Breast epithelium (tissue), 4 donors: ENCODE data around the gene RNU1-1. TPM values are rescaled to one million over a fixed set of nuclear protein-coding genes. Genes with fewer than 3 reads are reported as not detected.
"Not testable (repeated sequence)": the region's sequence is repeated elsewhere in the genome, so short reads cannot be mapped to it uniquely, and the experiment has no call there.

Experiments used
- DNase-seq, 2 donors: peaks; one replicate each; pipeline ENCODE4 v3.0.0-alpha.2; 2019; ENCODE audit warnings: low spot score in 2 of 2
- H3K27ac ChIP-seq, 2 donors: fragments of 200-600 bp; sonication (generic) in 1 of 2; one replicate each; pipeline ENCODE4 v1.5.1; 2016 to 2019; ENCODE audit warnings: mild to moderate bottlenecking in 1 of 2
- H3K27me3 ChIP-seq, 2 donors: fragments of 200-600 bp; sonication (generic) in 1 of 2; one replicate each; pipeline versions ENCODE4 v1.5.1 to v1.6.0; 2017 to 2019; ENCODE audit warnings: control low read depth in 1 of 2, mild to moderate bottlenecking in 1 of 2
- H3K36me3 ChIP-seq: fragments of 200-600 bp; one replicate; pipeline ENCODE4 v1.5.1; 2019
- H3K4me1 ChIP-seq, 2 donors: fragments of 200-600 bp; sonication (generic); one replicate each; pipeline ENCODE4 v1.5.1; 2016 to 2019; ENCODE audit warnings: control low read depth in 1 of 2
- H3K4me3 ChIP-seq, 3 donors: fragments of 200-600 bp; sonication (generic); 1 replicate in 2 of 3; 2 replicates in 1 of 3; pipeline ENCODE4 v1.5.1; 2016 to 2019; ENCODE audit warnings: mild to moderate bottlenecking in 3 of 3, moderate library complexity in 2 of 3
- H3K9me3 ChIP-seq, 2 donors: fragments of 200-600 bp; sonication (generic) in 1 of 2; one replicate each; pipeline ENCODE4 v1.5.1; 2016 to 2019; ENCODE audit warnings: control low read depth in 1 of 2
- POLR2A ChIP-seq: fragments of 450-650 bp; IDR thresholded peaks from one replicate; pipeline ENCODE4 v1.6.1; 2016; ENCODE audit warnings: antibody characterized with exemption, mild to moderate bottlenecking, moderate library complexity
- POLR2AphosphoS5 ChIP-seq, 3 donors: sonication (generic); formaldehyde crosslinking; IDR thresholded peaks; one replicate each; pipeline ENCODE4 v1.6.1; 2017; ENCODE audit warnings: antibody characterized with exemption in 3 of 3
- intact Hi-C: fragments of 100-400 bp; cut with DNase I; formaldehyde crosslinking; loops from one replicate; pipeline ENCODE4 v1.15.1; 2023; ENCODE audit warnings: low total_unique reads
- total RNA-seq, 3 donors: library from RNA; depleted of rRNA; stranded (reverse); fragments of >200 nt; gene quantifications; one replicate each; pipeline ENCODE4 v1.1.0, GENCODE V29; 2016
- TF ChIP-seq, protein P1 (sequence below), 3 donors: fragments of 450-650 bp; IDR thresholded peaks; one replicate each; pipeline ENCODE4 v1.5.1; 2016 to 2017; ENCODE audit warnings: antibody characterized with exemption in 3 of 3, mild to moderate bottlenecking in 3 of 3, moderate library complexity in 3 of 3

The RNU1-1 gene
- total RNA-seq, 3 donors from 2014 or later = under 0.01 TPM

DNA sequence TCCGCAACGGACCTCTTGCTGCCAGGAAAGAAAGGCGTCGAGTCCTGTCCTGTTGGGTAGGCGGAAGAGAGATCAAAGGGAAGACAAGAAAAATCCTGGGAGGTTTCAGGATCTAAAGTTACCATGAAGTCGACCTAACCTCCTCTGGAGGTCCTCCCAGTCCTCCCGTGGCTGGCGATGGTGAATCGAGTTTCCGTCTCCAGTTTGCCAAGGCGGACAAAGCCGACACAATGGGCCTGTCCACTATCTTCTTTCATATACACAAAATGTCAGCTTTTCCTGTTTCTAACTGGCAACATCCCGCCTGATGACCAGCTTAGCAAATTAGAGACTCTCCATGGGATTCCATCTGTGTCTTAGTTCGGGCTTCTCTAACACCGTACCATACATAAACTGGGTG, 22.7 kb upstream of the RNU1-1 start:
- H3K4me1 ChIP-seq, H3K36me3 ChIP-seq, DNase-seq, H3K9me3 ChIP-seq, intact Hi-C loops, H3K27ac ChIP-seq, H3K4me3 ChIP-seq, H3K27me3 ChIP-seq: not testable (repeated sequence)

DNA sequence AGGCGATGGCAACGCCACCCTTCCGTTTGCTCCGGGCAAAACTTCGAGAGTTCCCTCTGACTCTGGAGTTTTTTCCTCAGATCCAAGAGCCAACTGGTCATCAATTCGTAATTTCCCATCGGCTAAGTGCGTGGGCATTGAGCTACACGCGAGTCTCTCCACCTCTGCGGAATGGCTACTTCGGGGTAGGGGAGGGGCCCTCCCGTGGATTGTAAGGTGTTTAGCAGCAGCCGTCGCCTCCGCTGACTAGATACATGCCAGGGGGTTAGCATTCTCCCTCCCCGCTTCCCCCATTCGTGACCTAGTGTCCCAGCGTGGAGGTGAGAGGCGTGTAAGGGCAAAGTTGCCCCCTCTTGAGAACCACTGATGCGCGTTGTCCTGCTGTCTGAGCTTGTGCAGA, 21.8 kb upstream of the RNU1-1 start:
- H3K4me3 ChIP-seq = peak overlapping the region in 1 of 3 donors; percentile 60
- DNase-seq, intact Hi-C loops, H3K36me3 ChIP-seq, H3K27me3 ChIP-seq, H3K4me1 ChIP-seq, H3K9me3 ChIP-seq, H3K27ac ChIP-seq: not testable (repeated sequence)

DNA sequence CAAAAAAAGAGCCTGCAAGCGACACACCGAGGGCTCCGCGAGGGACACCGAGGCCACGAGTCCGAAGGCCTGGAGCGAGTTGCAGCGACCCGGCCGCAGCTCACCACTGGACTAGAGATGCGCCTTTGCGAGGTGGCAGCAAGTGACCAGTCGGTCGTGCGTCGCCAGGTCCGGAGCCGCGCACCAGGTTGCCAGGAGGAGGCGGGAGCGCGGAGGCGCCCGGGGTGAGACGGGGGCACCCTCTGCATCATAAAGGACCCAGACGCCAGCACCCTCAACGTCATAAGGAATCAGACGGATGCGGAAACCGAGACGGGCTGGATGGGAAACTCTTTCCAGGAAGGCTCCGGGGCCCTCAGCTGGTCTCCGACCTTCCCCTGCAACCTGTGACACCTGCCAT, 21.4 kb upstream of the RNU1-1 start:
- intact Hi-C loops, H3K4me1 ChIP-seq, H3K9me3 ChIP-seq, H3K27me3 ChIP-seq, H3K27ac ChIP-seq, H3K36me3 ChIP-seq, DNase-seq: not testable (repeated sequence)
- peak overlapping the region in 2 of 3 donors; percentile 2 to 60 for H3K4me3 ChIP-seq

DNA sequence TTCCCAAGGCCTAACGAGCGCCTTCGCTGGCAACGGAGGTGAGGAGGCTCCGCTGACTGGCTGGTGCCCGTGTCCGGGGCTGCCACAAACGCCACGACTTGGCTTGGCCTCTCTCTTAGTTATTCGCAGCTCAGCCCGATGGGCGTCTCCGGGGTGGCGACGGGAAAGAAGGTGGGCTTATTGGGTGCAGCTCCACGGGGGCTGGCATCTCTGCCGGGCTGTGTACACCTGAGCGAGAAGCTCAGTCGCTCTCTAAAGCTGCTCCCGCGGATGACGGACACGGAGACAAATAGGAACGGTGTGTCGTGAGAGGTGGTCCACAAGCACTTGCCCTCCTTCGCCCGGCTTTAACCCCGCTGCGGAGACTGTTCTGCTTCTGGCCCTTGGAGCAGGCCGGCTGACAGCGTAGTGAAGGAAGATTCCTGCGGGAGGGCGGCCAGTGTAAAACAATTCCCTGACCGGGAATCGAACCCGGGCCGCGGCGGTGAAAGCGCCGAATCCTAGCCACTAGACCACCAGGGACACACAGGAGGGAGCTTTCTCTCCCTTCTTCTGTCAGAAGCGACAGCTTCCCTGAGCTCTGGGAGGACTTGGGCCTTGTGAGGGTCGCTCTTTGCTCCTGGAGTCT, 20.9 kb upstream of the RNU1-1 start:
- H3K4me1 ChIP-seq, H3K27me3 ChIP-seq, H3K9me3 ChIP-seq, intact Hi-C loops, H3K36me3 ChIP-seq: not testable (repeated sequence)
- H3K27ac ChIP-seq = peak overlapping the region in 1 of 2 donors; percentile 26
- peak overlapping the region in 1 of 3 donors; percentile 60 for H3K4me3 ChIP-seq
- peak in 1 of 2 donors; percentile 65 for DNase-seq

DNA sequence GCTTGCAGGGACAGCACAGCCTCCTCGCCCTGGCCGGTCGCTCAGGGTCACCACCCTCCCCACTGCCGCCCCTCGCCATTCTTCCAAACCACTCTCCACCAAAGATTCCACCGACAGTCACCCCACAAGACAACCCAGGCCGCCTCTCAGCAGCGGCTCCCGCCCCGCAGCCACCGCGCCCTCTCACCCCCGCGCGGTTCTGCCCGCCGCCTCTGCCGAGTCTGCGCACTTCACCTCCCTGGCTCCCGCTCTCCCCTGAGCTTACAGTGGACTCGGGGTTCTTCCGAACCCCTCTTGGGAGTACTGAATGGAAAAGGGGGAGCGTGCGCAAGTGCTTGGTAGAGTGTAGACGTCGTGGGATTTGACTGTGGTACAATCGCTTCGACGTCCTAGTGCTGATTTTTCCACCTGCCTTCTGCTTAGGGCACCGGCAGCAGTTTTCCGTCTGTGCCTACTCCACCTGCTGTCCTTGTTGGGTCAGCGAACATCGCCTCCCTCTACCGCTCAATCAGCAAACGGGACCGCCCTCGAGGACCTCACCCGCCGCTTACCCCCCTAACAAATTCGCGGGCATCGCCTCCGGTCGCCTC, 20.2 kb upstream of the RNU1-1 start:
- DNase-seq = not testable (repeated sequence)
- peak overlapping the region in 1 of 3 donors; percentile 60 for H3K4me3 ChIP-seq

DNA sequence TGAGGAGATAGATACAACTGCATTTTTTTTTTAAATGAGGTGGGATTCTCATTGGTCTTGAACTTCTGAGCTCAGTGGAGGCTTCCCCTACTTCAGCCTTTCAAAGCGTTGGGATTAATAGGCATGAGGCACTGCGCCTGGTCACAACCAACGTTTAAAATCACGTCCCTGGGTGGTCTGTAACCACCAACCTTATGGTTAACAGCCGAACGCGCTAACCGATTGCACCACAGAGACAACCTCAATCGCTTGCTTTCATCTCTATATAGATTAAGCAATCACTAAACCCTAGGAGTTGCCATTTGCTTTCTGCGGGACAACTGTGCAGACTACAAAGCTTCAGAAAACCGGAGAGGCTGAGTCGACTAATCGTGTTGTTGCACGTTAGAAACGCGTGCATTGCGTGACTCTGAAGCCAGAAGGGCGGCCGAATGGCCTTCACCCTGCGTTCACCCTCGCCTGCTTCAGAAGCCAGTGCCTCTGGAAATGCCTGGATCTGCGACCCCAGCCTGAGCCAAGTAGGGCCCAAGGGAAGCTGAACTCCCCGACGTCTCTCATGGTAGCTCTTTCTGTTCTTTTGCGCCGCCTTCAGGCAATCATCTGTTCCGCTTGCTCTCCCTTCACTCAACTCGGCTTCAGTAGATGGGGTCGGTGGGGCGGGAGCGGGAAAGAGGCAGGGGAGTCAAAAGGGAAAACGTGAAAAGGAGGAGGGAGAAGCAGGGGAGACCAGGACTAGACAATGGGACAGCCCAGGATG, 18.3 kb upstream of the RNU1-1 start:
- H3K27me3 ChIP-seq, intact Hi-C loops, DNase-seq, H3K4me1 ChIP-seq, H3K27ac ChIP-seq, H3K4me3 ChIP-seq, H3K36me3 ChIP-seq, H3K9me3 ChIP-seq: not testable (repeated sequence)

More for the DNA sequence above, 20.2 kb upstream of the RNU1-1 start:
- H3K27ac ChIP-seq, H3K4me1 ChIP-seq, H3K27me3 ChIP-seq, H3K9me3 ChIP-seq, H3K36me3 ChIP-seq, intact Hi-C loops: not testable (repeated sequence)

DNA sequence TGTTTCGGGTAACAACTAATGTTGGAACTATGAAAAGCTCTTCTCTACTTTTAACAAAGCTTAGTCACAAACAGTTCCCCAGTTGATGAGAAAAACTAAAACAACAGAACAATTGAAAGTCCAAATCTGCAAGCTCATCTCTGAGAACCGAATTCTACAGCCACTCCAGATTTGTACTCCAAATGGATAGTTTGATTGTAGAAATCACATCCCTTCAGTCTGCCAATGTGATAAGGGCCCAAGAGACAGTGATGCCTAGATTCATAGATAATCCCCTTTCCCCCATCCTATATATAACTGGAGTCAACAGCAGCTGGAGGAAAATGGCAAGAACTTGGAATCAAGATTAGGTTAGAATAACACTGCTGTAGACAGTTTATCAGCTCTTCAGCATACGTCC, 14.3 kb upstream of the RNU1-1 start:
- H3K4me1 ChIP-seq, intact Hi-C loops, H3K9me3 ChIP-seq, H3K27ac ChIP-seq, H3K4me3 ChIP-seq, DNase-seq, H3K27me3 ChIP-seq, H3K36me3 ChIP-seq: not testable (repeated sequence)

DNA sequence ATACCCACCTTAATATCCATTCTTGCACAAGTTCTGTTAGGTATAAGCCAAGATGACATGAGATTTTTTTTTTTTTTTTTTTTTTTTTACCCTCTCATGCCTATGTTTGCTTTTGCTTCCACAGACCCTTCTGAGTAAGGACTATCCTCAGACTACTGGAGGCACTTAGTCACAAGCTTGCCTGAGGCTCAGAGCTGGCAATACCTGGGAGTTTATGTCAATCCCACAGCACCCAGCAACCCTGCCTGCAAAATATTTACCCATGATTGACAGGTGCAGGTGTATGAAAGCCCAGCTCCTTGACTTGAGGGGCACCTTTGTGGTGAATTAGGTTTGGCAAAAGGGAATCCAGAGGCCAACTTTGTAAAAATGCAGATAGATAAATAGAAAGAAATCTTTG, 11.7 kb upstream of the RNU1-1 start:
- DNase-seq, intact Hi-C loops, H3K4me3 ChIP-seq: not testable (repeated sequence)

DNA sequence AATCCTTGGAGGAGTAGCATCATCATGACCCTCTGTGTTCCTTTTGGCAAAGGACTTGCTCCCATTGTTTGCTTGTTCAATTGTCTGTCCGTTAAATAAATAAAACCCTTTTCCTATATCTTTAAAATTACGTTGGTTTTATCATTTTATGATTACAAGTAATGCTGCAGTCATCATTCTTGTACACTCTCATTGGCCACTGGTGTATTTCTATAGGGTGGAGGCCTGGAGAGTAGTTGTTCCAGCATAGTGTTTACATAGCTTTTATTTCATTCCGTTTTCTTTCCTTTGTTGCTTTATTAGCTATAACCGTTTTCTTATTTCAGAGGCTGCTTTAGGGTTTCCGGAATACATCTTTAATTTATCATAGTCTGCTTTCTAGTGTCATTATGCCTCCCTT, 7.6 kb upstream of the RNU1-1 start:
- H3K27ac ChIP-seq, H3K36me3 ChIP-seq, H3K27me3 ChIP-seq, H3K9me3 ChIP-seq, intact Hi-C loops, H3K4me3 ChIP-seq, H3K4me1 ChIP-seq, DNase-seq: not testable (repeated sequence)

More for the DNA sequence above, 11.7 kb upstream of the RNU1-1 start:
- H3K27ac ChIP-seq, H3K9me3 ChIP-seq, H3K36me3 ChIP-seq, H3K27me3 ChIP-seq, H3K4me1 ChIP-seq: not testable (repeated sequence)

DNA sequence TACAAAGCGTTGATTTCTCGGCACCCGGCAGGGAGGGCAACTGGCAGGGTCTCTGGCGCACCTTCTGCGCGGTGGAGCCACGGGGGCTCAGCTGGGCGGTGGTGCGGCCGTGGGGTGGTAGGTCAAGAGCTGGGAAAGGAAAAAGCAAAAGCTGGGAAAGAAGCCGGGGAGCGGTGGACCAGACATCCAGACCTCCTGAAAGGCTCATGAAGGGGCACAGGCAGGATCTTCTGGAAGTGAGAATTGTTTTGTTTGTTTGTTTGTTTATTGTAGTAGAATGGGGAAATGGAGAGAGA, 7.2 kb upstream of the RNU1-1 start:
- no peak overlapping the region for H3K4me3 ChIP-seq
- H3K36me3 ChIP-seq = no peaks in the 10 kb centered on the region
- H3K27me3 ChIP-seq = peaks cover 0 to 8% of the 10 kb centered on the region in 2 donors
- no peaks in the 10 kb centered on the region for H3K9me3 ChIP-seq
- no peak for DNase-seq
- no peaks in the 10 kb centered on the region for H3K4me1 ChIP-seq
- no peak overlapping the region for H3K27ac ChIP-seq
- TF ChIP-seq POLR2AphosphoS5 (IDR thresholded peaks at IDR 0.05) (no peak), POLR2A (no peak)
- TF ChIP-seq, protein P1, sequence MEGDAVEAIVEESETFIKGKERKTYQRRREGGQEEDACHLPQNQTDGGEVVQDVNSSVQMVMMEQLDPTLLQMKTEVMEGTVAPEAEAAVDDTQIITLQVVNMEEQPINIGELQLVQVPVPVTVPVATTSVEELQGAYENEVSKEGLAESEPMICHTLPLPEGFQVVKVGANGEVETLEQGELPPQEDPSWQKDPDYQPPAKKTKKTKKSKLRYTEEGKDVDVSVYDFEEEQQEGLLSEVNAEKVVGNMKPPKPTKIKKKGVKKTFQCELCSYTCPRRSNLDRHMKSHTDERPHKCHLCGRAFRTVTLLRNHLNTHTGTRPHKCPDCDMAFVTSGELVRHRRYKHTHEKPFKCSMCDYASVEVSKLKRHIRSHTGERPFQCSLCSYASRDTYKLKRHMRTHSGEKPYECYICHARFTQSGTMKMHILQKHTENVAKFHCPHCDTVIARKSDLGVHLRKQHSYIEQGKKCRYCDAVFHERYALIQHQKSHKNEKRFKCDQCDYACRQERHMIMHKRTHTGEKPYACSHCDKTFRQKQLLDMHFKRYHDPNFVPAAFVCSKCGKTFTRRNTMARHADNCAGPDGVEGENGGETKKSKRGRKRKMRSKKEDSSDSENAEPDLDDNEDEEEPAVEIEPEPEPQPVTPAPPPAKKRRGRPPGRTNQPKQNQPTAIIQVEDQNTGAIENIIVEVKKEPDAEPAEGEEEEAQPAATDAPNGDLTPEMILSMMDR (IDR thresholded peaks at IDR 0.05) = no peak
- intact Hi-C loops = no loop called here

DNA sequence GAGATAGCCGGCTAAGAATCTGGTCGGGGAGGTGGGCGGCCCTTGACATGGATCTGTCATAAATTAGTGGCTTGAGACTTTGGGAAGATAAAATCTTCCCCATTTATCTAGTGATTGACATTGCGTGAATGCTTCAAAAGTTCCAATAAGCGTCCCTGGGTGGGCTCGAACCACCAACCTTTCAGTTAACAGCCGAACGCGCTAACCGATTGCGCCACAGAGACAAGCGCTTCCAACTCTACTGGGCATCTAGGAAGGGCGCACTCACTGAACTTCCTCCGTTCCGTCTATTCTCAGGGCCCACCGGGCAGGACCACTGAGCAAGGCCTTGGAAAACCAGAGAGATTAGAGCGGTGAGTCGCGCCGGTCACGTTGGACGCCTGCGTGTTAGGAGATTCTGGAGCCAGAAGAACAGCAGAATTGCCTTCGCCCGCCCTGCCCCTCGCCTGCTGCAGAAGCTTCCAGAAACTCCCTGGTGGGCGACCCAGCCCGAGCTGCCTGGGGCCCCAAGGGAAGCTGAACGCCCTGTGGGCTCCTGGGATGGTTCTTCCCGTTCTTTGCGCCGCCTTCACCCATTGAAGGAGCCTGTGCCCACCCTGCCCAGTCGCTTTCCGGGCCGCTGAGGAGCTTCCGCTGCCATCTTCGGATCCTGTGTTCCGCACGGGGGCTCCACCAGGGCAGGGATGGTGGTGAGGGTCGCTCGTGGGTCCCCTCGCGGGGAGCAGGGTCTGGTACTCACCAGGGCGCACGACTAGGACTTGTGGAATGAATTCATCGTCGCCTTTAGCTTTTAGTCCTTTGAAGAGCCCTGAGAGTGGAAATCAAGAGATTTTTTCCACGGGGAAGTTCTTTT, 6.6 kb upstream of the RNU1-1 start:
- H3K4me1 ChIP-seq, H3K27ac ChIP-seq, H3K4me3 ChIP-seq, H3K27me3 ChIP-seq, DNase-seq, intact Hi-C loops, H3K9me3 ChIP-seq, H3K36me3 ChIP-seq: not testable (repeated sequence)
